Lower leg skin (tissue), 3 donors: ENCODE data around the gene MTSS2.

Source experiments
- POLR2A ChIP-seq, 2 donors: fragments of 450-650 bp; IDR thresholded peaks; one replicate each; pipeline ENCODE4 v1.6.1; 2016 to 2017; ENCODE audit warnings: antibody characterized with exemption in 2 of 2, mild to moderate bottlenecking in 1 of 2, moderate library complexity in 1 of 2
- TF ChIP-seq, protein P1 (sequence below), 3 donors: fragments of 450-650 bp; IDR thresholded peaks; one replicate each; pipeline ENCODE4 v1.5.1; 2016; ENCODE audit warnings: antibody characterized with exemption in 3 of 3, mild to moderate bottlenecking in 3 of 3, moderate library complexity in 2 of 3

GRCh38 chr16:70712359-70712758 lies 26.5 kb upstream of the MTSS2 start:
- no peak for TF ChIP-seq POLR2A (IDR thresholded peaks at IDR 0.05)
- TF ChIP-seq, protein P1, sequence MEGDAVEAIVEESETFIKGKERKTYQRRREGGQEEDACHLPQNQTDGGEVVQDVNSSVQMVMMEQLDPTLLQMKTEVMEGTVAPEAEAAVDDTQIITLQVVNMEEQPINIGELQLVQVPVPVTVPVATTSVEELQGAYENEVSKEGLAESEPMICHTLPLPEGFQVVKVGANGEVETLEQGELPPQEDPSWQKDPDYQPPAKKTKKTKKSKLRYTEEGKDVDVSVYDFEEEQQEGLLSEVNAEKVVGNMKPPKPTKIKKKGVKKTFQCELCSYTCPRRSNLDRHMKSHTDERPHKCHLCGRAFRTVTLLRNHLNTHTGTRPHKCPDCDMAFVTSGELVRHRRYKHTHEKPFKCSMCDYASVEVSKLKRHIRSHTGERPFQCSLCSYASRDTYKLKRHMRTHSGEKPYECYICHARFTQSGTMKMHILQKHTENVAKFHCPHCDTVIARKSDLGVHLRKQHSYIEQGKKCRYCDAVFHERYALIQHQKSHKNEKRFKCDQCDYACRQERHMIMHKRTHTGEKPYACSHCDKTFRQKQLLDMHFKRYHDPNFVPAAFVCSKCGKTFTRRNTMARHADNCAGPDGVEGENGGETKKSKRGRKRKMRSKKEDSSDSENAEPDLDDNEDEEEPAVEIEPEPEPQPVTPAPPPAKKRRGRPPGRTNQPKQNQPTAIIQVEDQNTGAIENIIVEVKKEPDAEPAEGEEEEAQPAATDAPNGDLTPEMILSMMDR (IDR thresholded peaks at IDR 0.05): no peak
